HG02840 (cell line): Measurements from ENCODE around the gene PRIMA1.
"Not testable (repeated sequence)": the region's sequence is repeated elsewhere in the genome, so short reads cannot be mapped to it uniquely, and the experiment has no call there.

Source experiments
- ATAC-seq: cut with Tn5 transposase; IDR thresholded peaks from one replicate; pipeline ENCODE4 v1.9.1; 2021; ENCODE audit warnings: mild to moderate bottlenecking, moderate library complexity, moderate number of reproducible peaks; ENCODE audit not compliant: unreplicated experiment, low FRiP score

The PRIMA1 gene, protein sequence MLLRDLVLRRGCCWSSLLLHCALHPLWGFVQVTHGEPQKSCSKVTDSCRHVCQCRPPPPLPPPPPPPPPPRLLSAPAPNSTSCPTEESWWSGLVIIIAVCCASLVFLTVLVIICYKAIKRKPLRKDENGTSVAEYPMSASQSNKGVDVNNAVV

DNA sequence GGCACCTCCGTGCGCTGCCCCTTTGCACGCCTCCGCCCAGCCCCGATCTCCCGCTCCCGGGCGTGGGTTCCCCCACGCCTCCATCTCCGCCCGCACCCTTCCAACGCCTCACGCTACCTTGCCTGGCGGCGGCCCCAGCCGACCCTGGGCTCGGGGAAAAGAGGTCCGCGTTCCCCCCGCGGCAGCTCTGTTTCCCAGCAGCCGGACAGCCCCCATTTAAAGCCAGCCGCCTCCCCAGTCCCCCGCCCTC lies at the start of gene PRIMA1:
TSS of gene PRIMA1 (minus strand) at position 193 of the 250 bp plus-strand sequence. CDS start 767 bp downstream, outside the sequence.
- no peak for ATAC-seq

DNA sequence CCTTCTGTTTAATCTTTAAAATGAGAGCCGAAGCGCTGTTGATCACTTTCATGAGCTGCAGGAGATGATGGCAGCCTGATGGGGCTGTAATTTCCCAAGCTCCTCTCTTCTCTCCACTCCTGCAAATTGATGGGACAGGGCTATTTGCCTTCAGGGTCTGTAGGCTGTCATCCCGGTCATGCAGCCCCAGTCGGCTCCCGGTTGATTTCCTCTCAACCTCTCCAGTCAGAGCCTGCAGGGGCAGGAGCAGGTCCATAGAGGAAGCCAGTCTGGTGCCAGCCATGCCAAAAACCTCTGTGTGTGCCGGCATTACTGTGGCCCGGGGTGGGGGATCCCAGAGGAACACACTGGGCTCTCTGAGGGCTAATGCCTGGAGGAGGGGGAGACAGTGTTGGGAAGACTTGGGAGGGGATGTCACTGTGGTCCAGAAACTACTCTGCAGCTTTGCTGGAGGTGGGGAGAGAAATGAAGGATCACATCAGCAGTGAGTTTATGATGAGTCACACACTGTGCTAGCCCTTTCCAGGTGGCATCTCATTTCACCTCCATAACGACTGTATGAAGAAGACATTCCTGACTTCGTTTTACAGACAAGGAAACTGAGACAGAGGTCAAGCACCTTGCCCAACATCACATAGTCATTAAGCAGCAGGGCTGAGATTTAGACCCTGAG lies 46.5 kb upstream of the PRIMA1 start:
- no peak for ATAC-seq

DNA sequence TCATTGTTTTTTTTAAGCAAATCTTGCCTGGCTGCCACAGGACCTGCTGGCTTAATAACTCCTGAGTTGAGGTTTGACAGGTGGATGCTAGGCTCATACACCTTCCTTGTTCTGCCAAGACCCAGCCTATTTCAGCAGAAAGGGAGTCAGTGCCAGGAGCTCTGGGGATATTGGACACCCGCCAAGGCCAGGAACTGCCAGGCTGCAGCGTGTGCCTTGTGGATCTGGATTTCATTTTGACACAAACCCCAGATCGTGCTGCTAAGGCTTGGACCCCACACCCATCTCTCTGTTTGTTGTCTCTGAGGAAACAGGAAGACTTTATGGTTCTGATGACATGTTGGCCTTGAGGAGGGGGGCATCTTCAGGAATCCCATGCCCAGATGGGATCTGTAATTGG lies 44.4 kb upstream of the PRIMA1 start:
- no peak for ATAC-seq

DNA sequence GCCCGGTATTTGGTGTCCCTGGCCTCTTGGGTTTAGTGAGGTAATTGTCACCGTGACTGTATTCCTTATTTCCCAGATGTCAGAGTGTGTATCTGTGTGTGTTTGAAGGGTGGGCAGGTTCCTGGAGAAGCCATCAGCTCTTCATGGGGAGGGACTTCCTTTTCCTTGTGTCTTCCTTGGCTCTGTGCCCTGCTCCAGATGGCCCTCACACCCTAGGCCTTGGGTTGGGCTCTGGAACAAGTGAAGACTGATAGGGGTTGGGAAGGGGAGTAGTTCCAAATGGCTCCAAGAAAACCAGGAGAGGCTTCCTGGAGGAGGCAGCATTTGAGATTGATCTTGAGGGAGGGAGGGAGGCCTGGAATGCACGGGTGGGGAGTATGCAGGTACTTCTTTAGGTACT lies 43.8 kb upstream of the PRIMA1 start:
- no peak for ATAC-seq

DNA sequence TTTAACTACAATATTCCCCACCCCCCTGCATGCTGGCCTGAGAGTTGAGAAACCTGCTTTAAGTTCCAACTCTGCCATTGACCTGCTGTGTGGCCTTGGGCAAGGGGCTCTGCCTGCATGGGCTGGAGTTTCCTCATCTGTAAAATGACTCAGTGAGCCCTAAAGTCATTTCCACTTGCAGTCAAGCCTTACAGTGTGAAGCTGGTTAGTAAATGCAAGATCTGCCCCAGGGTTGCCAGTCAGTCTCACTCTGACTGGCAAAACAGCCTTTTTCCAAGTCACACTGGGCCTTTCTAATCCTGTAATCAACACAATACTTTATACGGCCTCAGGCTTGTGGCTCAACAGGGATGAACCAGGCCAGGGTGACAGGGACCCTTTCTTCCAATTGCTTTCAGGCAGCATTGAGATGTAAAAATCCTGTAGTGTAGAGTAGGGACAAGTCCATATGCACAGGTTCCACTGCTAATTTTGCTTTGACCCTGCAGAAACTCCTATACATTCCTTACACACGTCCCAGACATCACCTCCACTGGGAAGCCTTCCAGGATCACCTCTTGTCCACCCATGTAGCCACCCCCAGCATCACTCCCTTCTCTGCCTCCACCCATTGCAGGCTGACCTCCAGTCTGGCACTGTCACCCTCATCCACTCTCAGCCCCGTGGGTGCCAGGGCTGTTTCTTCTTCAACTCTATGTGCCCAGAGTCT lies 42.6 kb upstream of the PRIMA1 start:
- no peak for ATAC-seq

DNA sequence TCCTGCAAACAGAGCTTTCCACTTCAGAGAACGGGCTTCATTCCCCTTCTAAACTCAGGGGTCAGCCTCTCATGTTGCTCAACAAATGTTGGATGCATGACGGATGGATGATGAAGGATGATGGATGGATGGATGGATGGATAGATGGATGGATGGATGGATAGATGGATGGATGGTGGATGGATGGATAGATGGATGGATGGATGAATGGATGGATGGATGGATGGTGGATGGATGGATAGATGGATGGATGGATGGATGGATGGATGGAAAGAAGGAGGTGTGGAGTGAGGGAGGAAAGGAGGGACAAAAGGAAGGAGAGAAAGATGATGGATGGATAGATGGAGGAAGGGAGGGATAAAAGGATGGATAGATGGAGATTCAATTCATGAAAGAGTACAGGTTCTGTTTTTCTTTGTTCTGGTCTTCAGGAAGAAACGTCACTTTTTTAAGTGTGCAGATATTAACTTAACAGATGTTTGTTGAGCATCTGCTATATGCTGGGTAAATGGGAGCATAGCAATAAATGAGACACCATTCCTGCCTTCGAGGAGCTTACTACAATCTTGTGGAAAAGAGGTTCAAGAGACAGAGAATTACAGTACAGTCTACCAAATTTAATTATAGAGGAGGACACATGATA lies 41.7 kb upstream of the PRIMA1 start:
- no peak for ATAC-seq

DNA sequence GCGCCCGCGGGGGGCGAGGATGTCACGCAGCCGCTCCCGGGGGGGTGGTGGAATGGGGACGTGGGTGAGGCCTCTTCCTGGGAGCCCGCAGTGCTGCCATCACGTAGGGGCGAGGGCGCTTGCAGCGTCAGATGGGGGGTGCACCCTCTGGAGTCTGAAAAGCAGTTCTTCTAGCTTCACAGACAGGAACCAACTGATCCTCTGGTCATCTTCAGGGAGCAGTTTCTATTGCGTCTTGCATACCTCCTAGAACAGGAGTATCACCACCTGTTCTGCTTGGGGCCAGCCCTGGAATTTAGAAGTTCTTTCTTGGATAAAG lies 36.9 kb upstream of the PRIMA1 start:
- no peak for ATAC-seq

DNA sequence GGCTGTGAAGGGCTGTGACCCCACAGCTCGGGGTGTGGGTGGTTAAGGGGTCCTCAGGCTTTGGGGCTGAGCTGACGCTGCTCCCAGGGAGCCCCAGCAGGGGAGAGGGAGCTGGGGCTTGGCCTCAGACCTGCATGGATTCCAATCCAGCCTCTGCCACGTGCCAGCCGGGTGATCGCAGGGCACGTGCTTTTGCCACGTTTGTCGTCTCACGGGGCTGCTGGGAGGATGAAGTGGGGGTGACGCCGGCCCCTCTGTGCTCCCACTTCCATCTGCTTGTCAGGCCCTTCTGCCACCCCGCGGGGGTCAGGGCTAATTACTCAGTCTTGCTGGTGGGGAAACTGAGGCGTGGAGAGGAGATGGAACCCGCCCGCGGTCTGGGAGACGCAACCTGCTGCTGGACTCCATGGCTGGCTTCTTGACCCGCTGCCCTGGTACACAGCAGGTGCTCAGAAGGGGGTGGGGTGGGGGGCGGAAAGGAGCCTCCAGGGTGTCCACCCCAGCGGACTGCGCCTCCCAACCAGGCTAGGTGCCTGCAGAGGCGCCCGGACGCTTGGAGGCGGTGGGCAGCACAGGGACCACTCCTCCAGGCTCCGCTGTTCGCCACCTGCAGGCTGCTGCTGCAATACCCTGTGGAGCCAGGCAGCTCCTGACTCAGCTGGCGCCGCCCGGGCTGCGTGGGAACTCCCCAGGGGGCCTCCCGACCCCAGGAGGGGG lies 36.4 kb upstream of the PRIMA1 start:
- ATAC-seq = no peak

DNA sequence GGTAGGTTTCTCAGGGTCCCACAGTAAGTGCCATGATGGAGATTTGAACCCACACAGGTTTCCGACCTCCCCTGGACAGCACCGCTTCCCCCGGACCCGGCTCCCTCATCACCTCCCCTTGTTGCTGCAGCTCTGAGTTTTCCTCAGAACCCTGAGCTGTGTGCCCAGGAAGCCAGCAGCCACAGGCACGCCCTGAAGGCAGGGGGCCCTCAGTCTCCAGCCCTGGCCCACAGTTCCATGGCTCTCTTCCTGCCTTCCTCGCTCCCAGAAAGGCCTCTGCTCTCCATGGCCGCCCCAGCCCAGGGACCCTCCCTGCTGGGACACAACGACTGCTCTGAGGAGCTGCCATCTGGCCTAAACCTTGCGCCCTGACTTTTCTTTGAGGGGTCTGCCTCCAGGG lies 35.8 kb upstream of the PRIMA1 start:
- ATAC-seq = no peak

DNA sequence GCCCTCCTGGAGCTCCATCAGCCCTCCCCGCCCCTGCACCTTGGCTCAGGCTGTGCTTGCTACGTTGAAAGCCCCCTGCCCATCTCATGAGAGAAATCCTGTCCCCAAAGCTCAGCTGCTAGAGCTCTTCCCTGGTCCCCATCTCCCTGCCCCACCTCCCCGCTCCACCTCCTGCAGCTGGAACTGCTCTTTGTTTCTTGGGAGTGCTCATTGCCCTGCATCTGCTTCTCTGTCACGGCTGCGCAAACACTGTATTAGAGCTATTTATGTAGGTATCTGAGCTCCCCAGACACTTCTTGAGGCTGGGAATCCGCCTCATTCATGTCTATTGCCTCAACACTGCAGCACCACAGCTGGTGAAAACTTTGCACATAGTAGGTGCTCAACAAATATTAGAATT lies 32.8 kb upstream of the PRIMA1 start:
- ATAC-seq = no peak

DNA sequence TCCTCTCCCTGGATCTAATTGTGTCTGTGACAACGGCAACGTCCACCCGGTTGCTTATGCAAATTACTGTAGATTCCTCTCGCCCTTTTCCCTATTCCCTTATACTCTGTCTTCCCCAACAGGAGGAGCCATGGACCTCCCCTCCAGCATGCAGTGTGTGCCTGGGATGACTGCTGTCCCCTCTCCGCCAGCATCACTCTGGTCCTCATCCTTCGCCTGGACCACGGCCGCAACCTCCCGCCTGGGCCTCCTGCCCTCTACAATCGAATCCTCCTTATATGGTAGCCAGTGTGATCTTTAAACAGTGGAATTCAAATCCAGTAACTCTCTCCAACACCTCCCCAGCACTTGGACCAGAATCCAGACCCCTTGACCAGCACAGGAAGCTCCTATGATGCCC lies 30.6 kb upstream of the PRIMA1 start:
- no peak for ATAC-seq

DNA sequence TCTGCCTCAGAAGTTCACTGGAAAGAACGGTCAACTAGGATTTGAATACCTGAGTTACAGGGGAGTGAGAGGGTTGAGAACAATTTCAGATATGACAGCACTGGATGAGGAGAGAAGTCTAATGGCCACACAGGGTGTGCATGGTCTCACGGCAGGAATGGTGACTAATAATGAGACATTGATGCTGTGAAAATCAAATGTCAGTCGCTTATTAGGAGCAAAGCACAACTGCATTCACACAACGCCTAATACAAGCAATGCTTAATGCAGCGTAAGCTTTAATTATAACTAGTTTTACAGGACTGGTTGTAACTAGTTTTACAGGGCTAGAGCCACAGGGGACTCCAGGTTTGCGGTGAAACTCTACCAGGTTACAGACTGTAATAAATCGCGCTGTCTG lies 23.4 kb upstream of the PRIMA1 start:
- ATAC-seq = no peak

DNA sequence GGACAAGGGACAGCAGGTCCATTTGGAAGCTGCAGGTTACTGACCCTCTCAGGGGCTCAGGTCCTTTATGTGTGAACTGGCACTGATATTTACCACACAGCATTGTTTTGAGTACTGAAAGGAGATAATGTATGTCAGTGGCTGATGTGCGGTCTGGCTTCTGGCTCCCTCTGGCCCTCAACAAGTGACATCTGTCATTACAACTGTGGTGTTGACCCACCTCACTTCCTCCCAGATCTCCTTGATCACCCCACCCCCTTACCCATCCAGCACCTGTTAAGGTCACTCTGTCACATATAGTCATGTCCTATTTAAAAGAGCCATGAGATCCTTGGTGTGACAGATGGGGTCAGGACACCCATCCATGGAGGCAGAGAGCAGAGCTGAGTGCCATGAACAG lies 22.7 kb upstream of the PRIMA1 start:
- ATAC-seq = no peak

DNA sequence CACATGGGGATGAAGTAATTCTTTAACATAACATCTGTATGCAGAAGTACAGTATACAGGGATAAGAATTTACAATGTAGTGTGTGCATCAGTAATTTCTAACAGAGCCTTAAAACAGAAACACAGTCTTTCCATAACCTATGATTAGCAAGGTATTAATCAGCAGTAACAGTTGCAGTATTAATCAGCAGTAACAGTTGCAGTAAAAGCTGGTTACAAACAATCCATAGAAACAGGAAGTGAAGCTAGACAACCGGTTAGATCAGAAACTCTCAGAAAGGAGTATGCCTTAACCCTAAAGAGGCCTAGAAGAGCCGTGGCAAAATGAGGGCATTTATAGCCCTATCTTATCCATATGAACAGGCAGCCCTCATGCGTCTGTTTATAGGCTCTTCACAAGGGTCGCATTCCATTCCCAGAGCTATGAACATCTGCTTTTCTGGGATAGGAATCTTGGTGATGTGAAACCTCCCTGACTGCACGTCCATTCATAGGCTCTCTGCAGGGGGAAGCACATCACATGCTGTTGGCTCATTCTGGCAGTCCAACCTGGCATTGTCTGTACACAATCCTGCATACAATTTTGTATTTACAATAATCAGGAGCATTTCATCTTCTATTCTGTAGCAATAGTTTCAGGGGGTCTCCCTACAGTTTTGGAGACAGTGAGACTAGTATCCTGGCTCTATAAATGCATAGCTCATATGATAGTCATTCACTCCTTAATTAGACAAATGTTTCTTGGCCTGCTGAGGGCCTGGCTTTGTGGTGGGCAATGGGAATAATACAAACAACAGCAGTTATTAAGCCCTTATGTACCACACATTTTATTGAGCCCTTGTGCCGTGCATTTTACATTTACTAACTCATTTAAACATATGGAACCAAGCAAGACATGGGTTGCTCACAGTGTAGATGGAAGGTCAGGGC lies 21.5 kb upstream of the PRIMA1 start:
- ATAC-seq = not testable (repeated sequence)

DNA sequence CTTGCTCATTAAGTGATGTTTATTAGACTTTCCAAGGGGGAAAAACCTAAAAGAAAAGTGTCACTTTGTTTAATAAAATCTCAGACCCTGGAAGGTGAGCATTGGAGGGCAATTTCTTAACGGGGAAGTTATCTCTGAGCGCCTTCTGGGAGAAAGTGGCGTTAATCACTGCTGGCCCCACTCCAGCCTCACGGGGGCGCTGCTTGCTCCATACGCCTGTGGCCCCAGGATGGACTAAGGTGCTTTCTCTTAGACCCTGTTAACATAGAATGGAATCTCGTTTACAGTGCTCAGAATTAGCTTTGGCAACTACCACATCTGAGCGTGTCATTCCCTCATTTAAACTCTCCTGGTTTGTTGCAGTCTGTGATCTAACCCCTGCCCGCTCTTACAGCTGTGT lies 16.4 kb upstream of the PRIMA1 start:
- no peak for ATAC-seq

DNA sequence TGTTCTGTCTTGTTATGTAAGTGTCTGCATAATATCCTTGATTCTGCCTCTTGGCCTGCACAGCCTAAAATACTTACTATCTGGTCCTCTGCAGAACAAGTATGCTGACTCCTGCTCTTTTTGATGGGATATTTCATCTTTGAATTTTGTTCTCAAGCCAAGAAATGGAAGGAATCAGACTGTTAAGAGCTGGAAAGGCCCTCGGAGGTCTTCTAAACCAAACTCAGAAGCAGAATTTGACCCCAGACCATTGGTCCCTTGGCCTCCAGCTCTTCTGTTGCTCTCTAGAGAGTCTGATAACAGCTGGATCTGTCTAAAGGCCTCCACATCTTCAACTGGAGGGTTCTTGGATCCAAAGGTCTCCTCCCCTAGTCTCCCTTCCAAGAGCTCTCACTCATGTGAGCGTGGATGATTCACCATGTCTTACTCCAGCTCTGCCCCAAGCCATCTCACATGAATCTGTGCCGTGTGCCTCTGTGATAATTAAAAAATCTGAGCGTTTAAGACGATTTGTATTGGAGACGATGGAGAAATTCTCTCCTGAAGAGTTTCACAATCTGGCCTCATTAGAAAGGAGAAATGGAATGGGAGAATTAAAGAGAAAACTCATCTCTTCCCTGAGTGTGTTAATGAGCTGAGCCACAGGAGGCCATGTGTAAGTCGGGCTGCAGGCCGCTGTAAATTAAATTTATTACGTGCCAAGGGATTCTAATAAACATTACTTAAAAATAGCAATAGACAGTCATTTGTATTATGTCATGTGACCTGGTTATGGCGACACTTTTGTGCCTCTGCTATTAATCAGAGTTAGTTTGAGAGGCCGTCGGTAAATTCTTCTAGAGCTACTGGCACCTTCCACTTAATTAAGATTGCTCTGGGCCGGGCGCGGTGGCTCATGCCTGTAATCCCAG lies 15.4 kb upstream of the PRIMA1 start:
- ATAC-seq = no peak

DNA sequence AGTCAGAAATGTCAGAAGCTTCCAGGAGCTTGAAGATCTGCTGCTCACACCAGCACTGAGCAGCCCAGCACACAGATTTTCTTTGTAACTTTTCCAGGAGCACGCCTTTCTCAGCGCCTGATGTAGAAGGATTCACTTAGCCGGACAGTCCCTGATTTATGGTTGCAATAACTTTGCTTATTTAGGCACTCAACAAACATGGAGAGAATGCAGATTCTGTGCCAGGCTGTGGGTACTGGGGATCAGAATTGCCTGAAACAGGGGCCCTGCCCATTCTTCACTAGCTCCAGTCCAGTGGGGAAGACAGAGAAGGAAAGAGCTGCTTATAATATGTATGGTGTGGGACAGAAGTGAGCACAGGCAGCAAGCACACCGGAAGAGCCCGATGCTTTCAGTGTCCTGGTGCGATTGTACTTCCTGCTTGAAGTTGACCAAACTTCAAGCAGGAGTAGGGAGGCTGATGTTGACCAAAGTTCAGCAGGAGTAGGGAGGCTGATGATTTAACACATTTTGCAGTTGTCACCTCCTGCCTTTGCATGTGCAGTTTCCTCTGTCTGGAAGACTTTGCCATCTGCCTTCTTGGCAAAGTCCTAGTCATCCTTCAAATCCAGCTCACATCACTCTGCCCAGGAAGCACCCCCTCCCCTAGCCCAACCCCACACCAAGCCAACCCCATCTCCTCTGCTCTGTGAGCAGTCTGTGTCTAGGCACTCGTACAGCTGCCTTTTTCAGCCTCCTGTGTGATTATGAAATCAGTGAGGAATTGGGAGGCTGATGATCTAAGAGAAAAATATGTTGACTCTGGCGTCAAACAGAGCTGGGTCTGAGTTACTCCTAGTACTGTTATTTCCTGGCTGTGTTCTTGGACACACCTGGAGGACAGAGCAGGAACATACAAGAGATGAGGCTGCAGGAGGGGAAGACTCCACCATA lies 12.0 kb upstream of the PRIMA1 start:
- ATAC-seq = no peak

DNA sequence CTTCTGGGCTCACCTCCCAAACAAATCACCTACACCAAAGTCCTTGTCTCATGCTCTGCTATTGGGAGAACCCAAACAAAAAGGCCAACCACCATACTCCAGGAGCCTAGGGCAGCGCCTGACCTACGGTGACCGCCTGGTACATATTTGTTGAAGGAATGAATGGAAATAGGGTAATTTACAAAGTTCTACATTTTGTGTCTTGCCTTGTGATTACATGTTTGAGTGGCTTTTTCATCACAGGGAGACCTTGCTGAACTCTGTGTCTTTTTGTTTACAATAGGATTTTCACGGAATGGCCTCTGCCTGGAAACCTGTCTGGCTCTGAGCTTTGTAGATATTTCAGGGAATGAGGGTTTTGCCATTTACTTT lies 11.3 kb upstream of the PRIMA1 start:
- ATAC-seq = no peak
